Panc1 (cell line): ENCODE data around the gene SYNGR4. TPM values are rescaled to one million over a fixed set of nuclear protein-coding genes. Genes with fewer than 3 reads are reported as not detected.
A peak's percentile ranks its signal among the peaks of the same experiment; 100 is the strongest.

Experiments
- ATAC-seq: fragments of 200-7000 bp; cut with Tn5 transposase; 2 replicates; pipeline ENCODE4 v1.9.1; 2020; ENCODE audit warnings: mild to moderate bottlenecking, moderate library complexity
- BruUV-seq: library from RNA; stranded (reverse); fragments of 400-500 nt; replicated peaks from 2 replicates; lab custom pipeline; 2021; lab: Mats Ljungman, UMichigan
- CTCF ChIA-PET: fragments of 300-600 bp; sonication (Branson Sonifier 250); formaldehyde crosslinking; loops from one replicate; lab custom pipeline; 2022; ENCODE audit warnings: antibody characterized with exemption; lab: Charles Lee
- POLR2A ChIA-PET: fragments of 300-600 bp; sonication (Branson Sonifier 250); formaldehyde crosslinking; loops from one replicate; lab custom pipeline; 2022; ENCODE audit warnings: antibody characterized with exemption; lab: Charles Lee
- DNase-seq: peaks from one replicate; pipeline ENCODE4 v3.0.0-alpha.2; 2010; ENCODE audit warnings: low read depth, low spot score
- H3K27ac ChIP-seq: 2 replicates; pipeline ENCODE4 v1.5.1; 2011; ENCODE audit warnings: mild to moderate bottlenecking, low read length, inconsistent platforms
- H3K27me3 ChIP-seq: fragments of 200-500 bp; sonication (Bioruptor generic); 2 replicates; pipeline ENCODE4 v1.6.0; 2014; ENCODE audit warnings: low read length, inconsistent platforms; ENCODE audit not compliant: control insufficient read depth, insufficient read depth
- H3K36me3 ChIP-seq: fragments of 200-500 bp; sonication (Bioruptor generic); 2 replicates; pipeline ENCODE4 v1.5.1; 2014; ENCODE audit warnings: inconsistent platforms, mild to moderate bottlenecking, low read length, moderate library complexity; ENCODE audit not compliant: control insufficient read depth, insufficient read depth
- H3K4me1 ChIP-seq: 2 replicates; pipeline ENCODE4 v1.5.1; 2011; ENCODE audit warnings: inconsistent platforms, mild to moderate bottlenecking, low read length, moderate library complexity; ENCODE audit not compliant: control insufficient read depth, insufficient read depth
- H3K4me3 ChIP-seq, 2 experiments: 2 replicates each; pipeline ENCODE4 v1.5.1; 2011 to 2012; ENCODE audit warnings: low read depth in 2 of 2, low read length in 2 of 2, mild to moderate bottlenecking in 2 of 2, inconsistent platforms in 1 of 2, moderate library complexity in 1 of 2
- H3K9me3 ChIP-seq: fragments of 200-500 bp; sonication (Bioruptor generic); 2 replicates; pipeline ENCODE4 v1.5.1; 2014; ENCODE audit warnings: low read depth, mild to moderate bottlenecking, inconsistent platforms, low read length, moderate library complexity; ENCODE audit not compliant: control insufficient read depth, insufficient read depth
- POLR2AphosphoS5 ChIP-seq: IDR thresholded peaks from 2 replicates; pipeline ENCODE4 v1.6.1; 2012; ENCODE audit warnings: mild to moderate bottlenecking, low read depth, low read length, moderate library complexity
- REST ChIP-seq, 2 experiments: IDR thresholded peaks; 2 replicates each; pipeline ENCODE4 v1.6.1; 2011 to 2012; ENCODE audit warnings: low read depth in 2 of 2, control low read depth in 1 of 2, low read length in 1 of 2, mild to moderate bottlenecking in 1 of 2, moderate library complexity in 1 of 2; ENCODE audit not compliant: insufficient read depth in 1 of 2
- SIN3A ChIP-seq: IDR thresholded peaks from 2 replicates; pipeline ENCODE4 v1.6.1; 2012; ENCODE audit warnings: low read depth, mild to moderate bottlenecking, low read length, moderate library complexity, borderline replicate concordance; ENCODE audit not compliant: insufficient read depth
- TCF7L2 ChIP-seq: IDR thresholded peaks from 2 replicates; pipeline ENCODE4 v1.6.1; 2011; ENCODE audit warnings: mild to moderate bottlenecking, low read depth, low read length, inconsistent platforms
- in situ Hi-C: cut with HindIII; loops from 2 replicates; pipeline ENCODE4 v1.10.0; 2016; ENCODE audit warnings: low sequenced_read_pairs, low pct_unique_long_range_greater_than_20kb
- intact Hi-C: fragments of 100-400 bp; cut with micrococcal nuclease; formaldehyde crosslinking; loops from one replicate; pipeline ENCODE4 v1.10.0; 2022; ENCODE audit not compliant: unreplicated experiment
- total RNA-seq: library from RNA; stranded (reverse); gene quantifications from one replicate; pipeline ENCODE4 v1.2.1, GENCODE V29; 2021; ENCODE audit not compliant: unreplicated experiment
- TF ChIP-seq, protein P1 (sequence below): fragments of 450-650 bp; IDR thresholded peaks from 2 replicates; pipeline ENCODE4 v1.5.1; 2017; ENCODE audit warnings: mild to moderate bottlenecking

The SYNGR4 gene
- total RNA-seq, 1 experiment from 2014 or later = 0.39 TPM

DNA sequence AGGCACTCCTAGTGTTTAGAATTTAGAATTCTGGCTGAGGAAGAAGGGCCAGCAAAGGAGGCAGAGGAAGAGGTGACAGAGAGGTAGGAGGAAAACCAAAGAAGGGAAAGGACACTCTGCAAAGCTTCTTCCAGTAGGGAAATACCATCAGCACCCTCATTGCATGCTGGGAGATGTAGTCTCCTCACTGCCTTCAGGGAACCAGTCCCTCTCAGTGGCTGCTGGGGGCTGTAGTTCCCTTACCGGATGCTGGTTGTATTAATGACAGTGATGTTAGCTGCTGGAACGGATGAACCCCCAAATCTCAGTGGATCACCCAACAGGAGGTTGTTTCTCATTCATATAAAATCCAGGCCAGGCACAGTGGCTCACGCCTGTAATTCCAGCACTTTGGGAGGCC is 39.4 kb downstream of the SYNGR4 start:
- Histone ChIP-seq H3K27me3 (no peaks in the 10 kb centered on the region), H3K4me3 (no peak overlapping the region), H3K27ac (no peak overlapping the region), H3K36me3 (no peaks in the 10 kb centered on the region; the same call in 1 of the 2 replicates), H3K9me3 (no peaks in the 10 kb centered on the region), H3K4me1 (no peaks in the 10 kb centered on the region)
- CTCF ChIA-PET = interaction anchor here (0.6 kb wide), 1 partner anchor 8 kb away, joined by 3 read pairs; no protein-coding TSS in a partner anchor
- DNase-seq (no peak), ATAC-seq (peak; percentile 73)
- intact Hi-C loops = no loop called here
- POLR2A ChIA-PET = no interaction called here
- in situ Hi-C loops = no loop called here
- BruUV-seq = no TSS peak
- TF ChIP-seq SIN3A (no peak), REST (IDR thresholded peaks at IDR 0.05; ENCODE audit: insufficient read depth in 1 of 2, low read depth in 2 of 2, low read length in 1 of 2) (no peak), POLR2AphosphoS5 (no peak), TCF7L2 (no peak)
- TF ChIP-seq, protein P1, sequence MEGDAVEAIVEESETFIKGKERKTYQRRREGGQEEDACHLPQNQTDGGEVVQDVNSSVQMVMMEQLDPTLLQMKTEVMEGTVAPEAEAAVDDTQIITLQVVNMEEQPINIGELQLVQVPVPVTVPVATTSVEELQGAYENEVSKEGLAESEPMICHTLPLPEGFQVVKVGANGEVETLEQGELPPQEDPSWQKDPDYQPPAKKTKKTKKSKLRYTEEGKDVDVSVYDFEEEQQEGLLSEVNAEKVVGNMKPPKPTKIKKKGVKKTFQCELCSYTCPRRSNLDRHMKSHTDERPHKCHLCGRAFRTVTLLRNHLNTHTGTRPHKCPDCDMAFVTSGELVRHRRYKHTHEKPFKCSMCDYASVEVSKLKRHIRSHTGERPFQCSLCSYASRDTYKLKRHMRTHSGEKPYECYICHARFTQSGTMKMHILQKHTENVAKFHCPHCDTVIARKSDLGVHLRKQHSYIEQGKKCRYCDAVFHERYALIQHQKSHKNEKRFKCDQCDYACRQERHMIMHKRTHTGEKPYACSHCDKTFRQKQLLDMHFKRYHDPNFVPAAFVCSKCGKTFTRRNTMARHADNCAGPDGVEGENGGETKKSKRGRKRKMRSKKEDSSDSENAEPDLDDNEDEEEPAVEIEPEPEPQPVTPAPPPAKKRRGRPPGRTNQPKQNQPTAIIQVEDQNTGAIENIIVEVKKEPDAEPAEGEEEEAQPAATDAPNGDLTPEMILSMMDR = no peak

- in situ Hi-C loops (no loop called here), intact Hi-C loops (no loop called here)
- no peaks in the 10 kb centered on the region for H3K36me3 ChIP-seq
- no peak overlapping the region for H3K27ac ChIP-seq
- TF ChIP-seq TCF7L2 (no peak), SIN3A (no peak), REST (IDR thresholded peaks at IDR 0.05; ENCODE audit: insufficient read depth in 1 of 2, low read depth in 2 of 2, low read length in 1 of 2) (no peak), POLR2AphosphoS5 (no peak)
- TF ChIP-seq, protein P1 = no peak
- no peaks in the 10 kb centered on the region for H3K4me1 ChIP-seq
- no peaks in the 10 kb centered on the region for H3K27me3 ChIP-seq
- ChIA-PET CTCF (interaction anchor here (0.6 kb wide), 1 partner anchor 49 kb away, joined by 6 read pairs; no protein-coding TSS in a partner anchor), POLR2A (no interaction called here)
- H3K9me3 ChIP-seq = no peaks in the 10 kb centered on the region
- BruUV-seq = no TSS peak
- ATAC-seq (no peak), DNase-seq (no peak)
- no peak overlapping the region for H3K4me3 ChIP-seq
Measured at GRCh38 chr19:48405010-48405659, 41.0 kb downstream of the SYNGR4 start.
